ENCODE data around the gene RASSF1.

Gene RASSF1

DNA sequence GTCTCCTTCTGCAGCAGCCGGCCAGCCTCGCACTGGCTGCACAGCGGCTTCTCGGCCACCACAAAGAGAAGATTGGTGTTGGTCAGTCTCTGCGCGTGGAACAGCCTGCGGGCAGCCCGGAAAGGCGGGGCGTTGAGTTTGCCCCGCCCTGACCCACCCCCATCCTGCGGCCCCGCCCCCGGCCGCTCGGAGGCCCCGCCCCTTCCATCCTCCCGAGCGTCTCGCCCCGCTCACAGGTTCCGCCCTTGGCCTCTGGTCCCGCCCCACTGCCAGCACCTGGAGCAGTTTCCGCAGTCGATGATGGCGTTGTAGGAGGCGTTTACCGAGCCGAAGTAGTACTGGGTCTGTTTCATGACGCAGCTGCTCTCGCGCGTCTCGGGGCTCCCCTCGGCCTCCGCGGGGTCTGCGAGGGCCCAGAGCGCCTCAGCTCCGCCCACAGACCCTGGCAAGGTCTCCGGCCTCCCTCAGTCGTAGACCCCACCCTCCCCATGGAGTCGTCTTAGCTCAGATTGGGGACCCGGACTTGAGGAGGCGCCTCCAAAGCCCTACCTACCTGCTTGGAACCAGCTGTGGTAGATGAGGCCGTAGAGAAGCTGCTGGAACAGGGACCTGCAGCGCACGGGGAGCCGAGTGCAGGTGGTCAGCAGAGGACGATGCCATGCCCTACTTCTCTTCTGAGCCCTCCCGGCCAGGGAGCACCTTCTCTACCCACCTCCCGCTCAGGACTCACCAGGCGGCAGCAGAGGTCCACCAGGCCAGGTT is 24.6 kb upstream of the RASSF1 start:
- DNase-seq (ENCODE audit: low spot score): peak; percentile 90

DNA sequence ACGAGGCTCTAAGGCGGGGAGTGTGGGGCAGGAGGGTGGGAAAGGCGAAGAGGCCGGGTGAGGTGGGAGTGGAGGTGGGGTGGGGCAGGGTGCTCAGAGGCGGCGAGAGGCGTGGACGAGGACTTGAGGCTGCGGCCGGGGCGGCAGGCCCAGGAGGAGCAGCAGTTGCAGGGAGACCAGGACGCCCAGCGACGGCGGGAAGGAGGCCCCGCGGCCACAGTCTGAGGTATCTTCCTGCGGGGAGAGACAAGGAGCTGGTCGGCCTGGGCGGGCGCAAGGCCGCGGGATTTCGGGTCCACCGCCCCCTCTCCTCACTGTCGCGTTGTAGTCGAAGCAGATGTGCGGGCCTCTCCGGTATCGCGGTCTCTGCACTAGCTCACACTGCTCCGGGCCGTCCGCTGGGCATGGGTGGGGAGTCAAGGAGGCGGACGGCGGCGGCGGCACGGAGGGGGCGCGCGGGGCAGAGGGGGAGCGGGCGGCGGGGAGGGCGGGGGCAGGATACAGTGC is 24.0 kb upstream of the RASSF1 start:
- no peak for DNase-seq (ENCODE audit: low spot score)

DNA sequence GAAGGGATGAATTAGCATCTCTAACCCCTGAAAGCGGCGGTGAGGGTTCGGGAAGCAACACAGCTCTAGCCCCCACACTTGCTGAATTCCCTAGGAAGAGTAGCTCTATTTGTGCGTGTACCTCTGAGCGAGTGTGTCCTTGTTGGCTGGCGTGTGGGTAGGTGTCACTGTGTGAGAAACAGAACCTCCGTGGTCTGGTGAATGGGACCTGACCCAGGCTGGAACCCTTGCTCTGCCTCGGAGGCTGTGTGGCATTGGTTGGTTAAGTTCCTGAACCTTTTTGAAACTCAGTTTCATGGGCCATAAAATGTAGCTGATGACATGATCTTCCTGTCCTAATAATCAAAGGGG is 19.1 kb upstream of the RASSF1 start:
- DNase-seq (ENCODE audit: low spot score): no peak

DNA sequence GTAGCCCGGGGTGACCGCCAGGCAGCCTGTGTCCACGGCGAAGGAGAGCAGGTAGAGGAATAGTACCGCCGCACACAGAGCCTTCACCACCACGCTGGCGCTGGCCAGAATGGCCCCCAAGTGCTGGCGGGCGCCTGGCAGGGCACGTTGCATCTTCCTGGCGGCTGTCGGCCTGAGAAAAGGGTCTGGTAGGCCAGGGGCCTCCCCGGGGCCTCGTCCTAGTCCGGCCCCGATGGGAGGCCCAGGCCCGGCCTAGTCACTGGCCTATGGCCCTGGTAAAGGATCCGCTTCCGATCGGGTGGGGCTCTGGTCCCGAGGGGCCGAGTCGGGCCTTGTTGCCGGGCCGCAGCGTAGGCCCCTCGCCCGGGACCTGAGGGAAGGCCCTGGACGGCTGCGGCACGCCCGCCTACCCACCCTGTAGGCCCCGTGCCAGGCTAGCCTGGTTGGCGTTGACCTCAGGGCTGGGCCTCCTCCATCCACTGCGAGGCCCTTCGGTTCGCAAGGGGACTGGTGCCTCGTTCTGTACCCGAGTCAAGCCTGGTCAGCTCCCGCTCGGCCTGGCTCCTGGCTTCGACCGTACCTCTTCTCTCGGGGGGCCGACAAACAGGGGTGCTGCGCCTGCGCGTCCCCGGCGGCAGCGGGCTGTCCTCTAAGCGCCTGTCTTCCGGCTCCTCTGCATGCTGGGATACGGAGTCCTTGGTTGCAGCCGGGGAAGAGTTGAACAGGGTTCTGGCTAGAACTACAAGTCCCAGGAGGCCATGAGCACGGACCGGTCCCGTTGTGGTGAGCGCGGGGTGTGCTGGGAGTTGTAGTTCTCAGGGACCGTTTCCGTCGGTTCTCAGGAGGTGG is 18.5 kb upstream of the RASSF1 start, which contains the start of gene TMEM115:
Gene TMEM115 (minus strand): TSS at position 611 of the 849 bp plus-strand sequence. CDS start 458 bp downstream, at position 153.
- DNase-seq (ENCODE audit: low spot score): peak; percentile 95

GRCh38 chr3:50358355-50358910 is 17.8 kb upstream of the RASSF1 start:
- DNase-seq (ENCODE audit: low spot score): no peak

- no peak for DNase-seq (ENCODE audit: low spot score)
Measured at GRCh38 chr3:50357481-50357880, 16.8 kb upstream of the RASSF1 start.

- DNase-seq (ENCODE audit: low spot score): no peak
Measured at GRCh38 chr3:50356553-50356952, 15.9 kb upstream of the RASSF1 start.

DNA sequence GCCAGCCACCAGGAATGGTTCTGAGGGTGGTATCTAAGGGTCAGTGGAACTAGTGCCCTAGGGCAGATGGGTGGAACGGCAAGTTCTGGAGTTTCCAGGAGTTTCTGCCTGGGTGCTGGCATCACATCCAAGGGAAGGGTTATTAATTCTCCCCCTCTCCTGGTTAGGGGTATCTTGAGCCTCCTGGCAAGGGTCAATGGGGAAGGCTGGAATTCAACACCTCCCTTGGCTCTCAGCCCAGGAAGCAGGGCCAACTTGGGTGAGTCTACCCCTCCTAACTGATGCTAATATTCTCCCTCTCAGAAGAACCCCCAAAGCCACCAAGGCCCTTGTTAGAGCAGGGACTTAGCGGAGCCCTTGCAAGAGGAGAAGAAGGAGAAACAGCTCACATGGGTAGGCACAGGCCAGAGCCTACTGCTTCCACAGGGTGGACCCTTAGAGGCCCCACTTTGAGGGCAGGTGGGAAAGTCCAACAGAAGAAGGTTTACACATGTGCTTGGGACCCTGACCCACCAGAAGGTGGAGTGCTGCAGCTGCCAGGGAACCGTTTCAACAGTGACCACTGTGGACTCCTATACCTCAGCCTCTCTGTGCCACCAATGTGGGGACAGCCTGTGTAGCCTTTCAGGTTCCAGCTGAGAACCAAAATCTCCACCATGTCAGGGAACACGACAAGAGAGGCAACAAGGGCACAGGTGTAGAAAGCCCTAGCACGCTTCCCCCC is 15.4 kb upstream of the RASSF1 start:
- no peak for DNase-seq (ENCODE audit: low spot score)

DNA sequence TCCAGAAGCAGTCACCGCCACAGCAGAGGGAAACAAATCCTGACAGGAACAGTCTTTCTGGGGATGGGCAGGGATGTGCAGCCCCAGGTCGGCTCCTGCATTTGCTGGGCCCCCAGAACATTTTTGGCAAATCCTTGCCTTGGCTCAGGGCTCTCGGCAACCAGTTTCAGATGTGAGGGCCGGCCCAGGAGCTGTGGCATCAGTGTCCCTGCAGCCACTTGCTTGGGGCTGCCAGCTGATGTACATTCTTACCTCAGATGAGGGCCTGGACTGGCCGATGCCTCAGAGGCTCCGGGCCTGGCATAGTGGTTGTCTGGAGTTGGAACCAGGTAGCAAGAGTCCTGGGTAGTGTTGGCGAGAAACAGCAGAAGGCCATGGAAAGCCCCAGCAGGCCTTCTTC is 14.2 kb upstream of the RASSF1 start:
- no peak for DNase-seq (ENCODE audit: low spot score)

DNA sequence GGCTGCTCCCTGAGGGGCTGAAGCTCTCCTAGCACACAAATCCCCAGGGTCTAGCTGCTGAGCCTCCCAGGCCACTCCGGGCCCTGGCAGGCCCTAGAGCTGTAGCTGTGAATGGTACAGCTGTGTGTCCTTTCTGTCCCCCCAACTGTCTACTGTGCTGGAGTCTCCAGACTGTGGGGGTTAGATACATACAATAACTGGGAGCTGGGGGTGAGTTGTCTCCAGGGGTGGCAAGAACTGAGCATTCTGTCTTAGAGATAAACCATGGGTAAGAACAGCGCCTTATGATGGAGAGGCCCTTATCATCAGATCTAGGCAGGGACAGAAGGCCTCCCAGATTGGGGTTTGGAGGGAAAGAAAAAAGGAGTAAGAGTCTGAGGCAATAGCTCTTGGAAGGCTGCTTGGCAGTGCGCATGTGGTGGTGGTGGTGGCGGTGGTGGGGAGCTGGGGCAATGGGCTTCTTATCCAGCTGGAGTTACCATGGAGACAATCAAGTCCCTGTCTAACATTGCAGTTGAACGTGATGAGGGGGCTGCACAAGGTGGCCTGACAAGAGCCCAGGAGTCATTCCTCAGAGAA is 13.6 kb upstream of the RASSF1 start:
- DNase-seq (ENCODE audit: low spot score): no peak

DNA sequence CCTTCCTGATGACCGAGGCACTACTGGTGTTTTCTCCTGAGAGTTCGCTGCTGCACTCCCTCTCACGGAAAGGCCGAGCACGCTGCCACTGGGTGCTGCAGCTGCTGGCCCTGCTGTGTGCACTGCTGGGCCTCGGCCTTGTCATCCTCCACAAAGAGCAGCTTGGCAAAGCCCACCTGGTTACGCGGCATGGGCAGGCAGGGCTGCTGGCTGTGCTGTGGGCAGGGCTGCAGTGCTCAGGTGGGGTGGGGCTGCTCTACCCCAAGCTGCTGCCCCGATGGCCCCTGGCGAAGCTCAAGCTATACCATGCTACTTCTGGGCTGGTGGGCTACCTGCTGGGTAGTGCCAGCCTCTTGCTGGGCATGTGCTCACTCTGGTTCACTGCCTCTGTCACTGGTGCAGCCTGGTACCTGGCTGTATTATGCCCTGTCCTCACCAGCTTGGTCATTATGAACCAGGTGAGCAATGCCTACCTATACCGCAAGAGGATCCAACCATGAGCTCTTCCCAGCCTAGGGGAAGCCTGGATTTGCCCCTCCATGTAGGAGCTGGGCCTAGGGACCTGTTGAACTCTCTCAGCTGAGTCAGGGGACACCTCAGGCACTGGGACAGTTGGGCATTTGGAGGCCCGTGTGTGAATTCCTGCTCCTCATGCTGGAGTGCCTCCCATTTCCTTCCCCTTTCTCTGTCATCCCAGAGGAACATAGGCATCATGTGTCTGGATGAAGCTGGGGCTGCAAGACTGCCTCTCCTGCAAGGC is 12.8 kb upstream of the RASSF1 start:
- DNase-seq (ENCODE audit: low spot score): no peak

GRCh38 chr3:50352781-50353180 is 12.1 kb upstream of the RASSF1 start:
- DNase-seq (ENCODE audit: low spot score): peak; percentile 57

DNA sequence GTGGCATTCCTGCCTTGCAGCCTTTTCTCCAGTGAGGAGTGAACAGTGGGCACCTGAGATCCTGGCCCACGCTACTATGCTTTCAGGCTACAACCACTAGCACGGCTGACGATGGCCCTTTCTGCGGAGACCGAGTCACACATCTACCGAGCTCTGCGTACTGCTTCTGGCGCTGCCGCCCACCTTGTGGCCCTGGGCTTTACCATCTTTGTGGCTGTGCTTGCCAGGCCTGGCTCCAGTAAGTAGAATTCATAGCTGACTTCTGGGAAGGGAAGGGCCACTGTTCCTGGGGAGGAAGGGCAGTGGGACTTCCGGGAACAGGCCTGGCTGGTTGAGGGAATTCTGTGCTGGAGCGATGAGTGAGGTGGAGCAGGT is 10.7 kb upstream of the RASSF1 start:
- DNase-seq (ENCODE audit: low spot score): no peak

DNA sequence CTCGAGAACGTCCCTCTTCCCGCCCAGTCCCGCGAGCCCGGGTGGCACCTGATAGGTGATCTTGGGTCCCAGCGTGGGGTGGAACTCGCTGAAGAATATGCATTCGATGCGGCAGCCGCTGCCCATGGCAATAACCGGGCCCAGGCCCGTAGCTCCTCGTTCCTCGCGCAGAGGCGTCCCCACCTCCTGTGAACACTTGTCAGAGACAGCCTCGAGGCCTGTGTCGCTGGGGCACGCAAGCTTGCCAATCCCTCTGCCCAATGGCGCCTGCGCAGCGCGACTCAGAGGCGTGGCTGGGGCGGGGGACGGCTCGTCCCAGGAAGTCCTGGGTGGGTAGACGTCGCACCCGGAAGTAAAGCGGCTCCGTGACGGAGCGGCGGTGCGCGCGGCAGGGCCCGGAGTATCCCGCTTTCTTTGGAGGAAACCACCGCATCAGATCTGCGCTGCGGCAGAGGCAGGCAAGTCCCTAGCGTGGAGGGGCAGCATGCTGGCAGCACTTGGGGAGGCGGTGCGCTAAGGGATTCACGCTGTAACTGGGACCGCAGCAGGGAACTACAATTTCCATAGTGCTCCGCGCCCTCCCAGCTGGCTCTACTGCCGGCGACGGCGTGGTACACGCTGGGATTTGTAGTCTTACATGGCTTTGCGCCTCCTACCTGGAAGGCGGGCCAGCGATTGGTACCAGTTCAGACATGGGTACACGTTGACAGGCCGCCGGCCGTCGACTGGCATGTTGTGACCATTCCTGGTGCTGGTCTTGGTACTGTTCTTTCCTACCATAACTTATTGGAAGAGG is 10.1 kb upstream of the RASSF1 start, which contains the start of the genes CYB561D2 and NPRL2:
Gene CYB561D2 (plus strand): TSS at position 336 of the 796 bp plus-strand sequence. CDS start 572 bp downstream, outside the sequence.
Gene NPRL2 (minus strand): TSS at position 249 of the 796 bp plus-strand sequence. CDS start 123 bp downstream, at position 126.
- peak; percentile 91 for DNase-seq (ENCODE audit: low spot score)

- DNase-seq (ENCODE audit: low spot score): no peak
Measured at GRCh38 chr3:50350213-50350526, 9.5 kb upstream of the RASSF1 start.

GRCh38 chr3:50347187-50347813 is 6.7 kb upstream of the RASSF1 start:
- peak; percentile 76 for DNase-seq (ENCODE audit: low spot score)

GRCh38 chr3:50345586-50346234 is 5.1 kb upstream of the RASSF1 start, which contains the start of gene ZMYND10:
Gene ZMYND10 (minus strand): TSS chr3:50345732. CDS start chr3:50345579, 153 bp downstream.
- DNase-seq (ENCODE audit: low spot score): peak; percentile 50

DNA sequence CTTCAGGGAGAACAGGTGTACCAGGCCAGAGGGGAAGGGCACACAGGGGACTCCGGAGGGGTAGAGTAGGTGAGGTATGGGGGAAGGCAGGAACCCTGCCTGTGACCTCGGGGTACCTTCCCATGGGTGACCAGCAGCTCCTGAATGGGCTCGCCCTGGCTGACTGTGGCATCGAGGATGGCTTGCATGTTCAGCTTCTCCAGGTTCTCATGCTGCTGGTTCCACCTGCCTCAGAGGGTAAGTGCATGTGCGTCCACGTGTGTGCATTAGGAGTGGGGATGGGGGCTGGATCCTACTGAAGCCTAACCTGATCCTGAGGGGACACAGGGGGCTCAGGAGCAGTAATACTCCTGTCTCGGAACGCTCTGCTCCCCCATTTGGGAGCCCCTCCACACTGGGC is 4.4 kb upstream of the RASSF1 start:
- no peak for DNase-seq (ENCODE audit: low spot score)

All from NAMALWA (cell line).